Measurements from ENCODE around the gene SZT2. TPM values are rescaled to one million over a fixed set of nuclear protein-coding genes. Genes with fewer than 3 reads are reported as not detected.

The SZT2 gene
- total and polyA plus RNA-seq, 2 experiments from 2014 or later = 14.8 to 18.8 TPM

- WGBS (ENCODE audit: low lambda C conversion rate, missing lambda C conversion rate) = 98% methylated on average over 16 of the region's 16 CpGs
Observed at GRCh38 chr1:43443197-43443946, 53.7 kb downstream of the SZT2 start.

GRCh38 chr1:43444151-43444828 lies 54.6 kb downstream of the SZT2 start:
- Histone ChIP-seq H3K9me3 (ENCODE audit: low read depth) (no peaks in the 10 kb centered on the region), H2AFZ (no peak overlapping the region), H3K79me2 (no peaks in the 10 kb centered on the region), H3K36me3 (replicated peaks; ENCODE audit: insufficient read depth, low read depth) (no peaks in the 10 kb centered on the region), H3K27me3 (no peaks in the 10 kb centered on the region), H3K4me2 (no peak overlapping the region), H4K20me1 (ENCODE audit: insufficient read depth, poor library complexity, severe bottlenecking) (no peaks in the 10 kb centered on the region), H3K4me1 (ENCODE audit: insufficient read depth) (no peaks in the 10 kb centered on the region), H3K9me2 (replicated peaks; ENCODE audit: insufficient read depth) (no peaks in the 10 kb centered on the region), H3K4me3 (no peak overlapping the region), H3K27ac (no peak overlapping the region)
- WGBS (ENCODE audit: low lambda C conversion rate, missing lambda C conversion rate) = 89% methylated on average over 13 of the region's 13 CpGs
- TF ChIP-seq EZH2phosphoT487 (IDR thresholded peaks at IDR 0.05; ENCODE audit: low read depth, severe bottlenecking, unreplicated experiment) = no peak
- TF ChIP-seq CTCF (IDR thresholded peaks at IDR 0.05; ENCODE audit: poor library complexity) = no peak
- no peak for TF ChIP-seq EZH2 (IDR thresholded peaks at IDR 0.05; ENCODE audit: borderline replicate concordance)
- DNase-seq (ENCODE audit: low spot score) = no peak

More at GRCh38 chr1:43443197-43443946, 53.7 kb downstream of the SZT2 start:
- no peak overlapping the region for H3K4me3 ChIP-seq
- no peak overlapping the region for H3K27ac ChIP-seq
- no peaks in the 10 kb centered on the region for H3K9me3 ChIP-seq (ENCODE audit: low read depth)
- H3K9me2 ChIP-seq (replicated peaks; ENCODE audit: insufficient read depth) = no peaks in the 10 kb centered on the region
- no peak for DNase-seq (ENCODE audit: low spot score)
- no peaks in the 10 kb centered on the region for H3K36me3 ChIP-seq (replicated peaks; ENCODE audit: insufficient read depth, low read depth)
- H3K27me3 ChIP-seq = no peaks in the 10 kb centered on the region
- H4K20me1 ChIP-seq (ENCODE audit: insufficient read depth, poor library complexity, severe bottlenecking) = no peaks in the 10 kb centered on the region
- no peak for TF ChIP-seq EZH2 (IDR thresholded peaks at IDR 0.05; ENCODE audit: borderline replicate concordance)
- no peak for TF ChIP-seq EZH2phosphoT487 (IDR thresholded peaks at IDR 0.05; ENCODE audit: low read depth, severe bottlenecking, unreplicated experiment)
- TF ChIP-seq CTCF (IDR thresholded peaks at IDR 0.05; ENCODE audit: poor library complexity) = no peak
- no peaks in the 10 kb centered on the region for H3K79me2 ChIP-seq
- H3K4me2 ChIP-seq = no peak overlapping the region
- no peak overlapping the region for H2AFZ ChIP-seq
- H3K4me1 ChIP-seq (ENCODE audit: insufficient read depth) = no peaks in the 10 kb centered on the region

GRCh38 chr1:43444836-43445235 lies 55.1 kb downstream of the SZT2 start:
- no peaks in the 10 kb centered on the region for H3K9me3 ChIP-seq (ENCODE audit: low read depth)
- H3K4me2 ChIP-seq = no peak overlapping the region
- H3K4me1 ChIP-seq (ENCODE audit: insufficient read depth) = no peaks in the 10 kb centered on the region
- H2AFZ ChIP-seq = no peak overlapping the region
- no peaks in the 10 kb centered on the region for H3K36me3 ChIP-seq (replicated peaks; ENCODE audit: insufficient read depth, low read depth)
- WGBS (ENCODE audit: low lambda C conversion rate, missing lambda C conversion rate) = 47% methylated on average over 1 of the region's 1 CpG
- no peaks in the 10 kb centered on the region for H4K20me1 ChIP-seq (ENCODE audit: insufficient read depth, poor library complexity, severe bottlenecking)
- no peaks in the 10 kb centered on the region for H3K79me2 ChIP-seq
- no peak for DNase-seq (ENCODE audit: low spot score)
- no peak for TF ChIP-seq CTCF (IDR thresholded peaks at IDR 0.05; ENCODE audit: poor library complexity)
- no peak for TF ChIP-seq EZH2phosphoT487 (IDR thresholded peaks at IDR 0.05; ENCODE audit: low read depth, severe bottlenecking, unreplicated experiment)
- TF ChIP-seq EZH2 (IDR thresholded peaks at IDR 0.05; ENCODE audit: borderline replicate concordance) = no peak
- no peak overlapping the region for H3K27ac ChIP-seq
- H3K4me3 ChIP-seq = no peak overlapping the region
- H3K9me2 ChIP-seq (replicated peaks; ENCODE audit: insufficient read depth) = no peaks in the 10 kb centered on the region
- no peaks in the 10 kb centered on the region for H3K27me3 ChIP-seq
